Smooth muscle cell (in vitro differentiated cells): ENCODE measurements around the gene NEB. TPM values are rescaled to one million over a fixed set of nuclear protein-coding genes. Genes with fewer than 3 reads are reported as not detected.
"Not testable (repeated sequence)": the region's sequence is repeated elsewhere in the genome, so short reads cannot be mapped to it uniquely, and the experiment has no call there.

Experiments used
- DNase-seq: peaks from one replicate; lab custom pipeline; 2025; ENCODE audit not compliant: unreplicated experiment; lab: John Stamatoyannopoulos, UW
- H2AFZ ChIP-seq: fragments of 200-600 bp; sonication (generic); 2 replicates; pipeline ENCODE4 v1.6.0; 2016; ENCODE audit warnings: antibody characterized with exemption, low read depth, mild to moderate bottlenecking
- H3F3A ChIP-seq: fragments of 200-600 bp; sonication (generic); 2 replicates; pipeline ENCODE4 v1.6.0; 2017; ENCODE audit warnings: antibody characterized with exemption, low read depth
- H3K27ac ChIP-seq: fragments of 200-600 bp; sonication (generic); 2 replicates; pipeline ENCODE4 v1.5.1; 2016; ENCODE audit warnings: low read depth, mild to moderate bottlenecking
- H3K27me3 ChIP-seq: fragments of 200-600 bp; sonication (generic); 2 replicates; pipeline ENCODE4 v1.6.1; 2016; ENCODE audit warnings: low read depth, mild to moderate bottlenecking
- H3K36me3 ChIP-seq: fragments of 200-600 bp; sonication (generic); 2 replicates; pipeline ENCODE4 v1.5.1; 2016; ENCODE audit warnings: low read depth
- H3K4me1 ChIP-seq: fragments of 200-600 bp; sonication (generic); 2 replicates; pipeline ENCODE4 v1.5.1; 2016; ENCODE audit warnings: low read depth
- H3K4me2 ChIP-seq: fragments of 200-600 bp; sonication (generic); 2 replicates; pipeline ENCODE4 v1.6.0; 2016; ENCODE audit warnings: mild to moderate bottlenecking
- H3K4me3 ChIP-seq: fragments of 200-600 bp; sonication (generic); 2 replicates; pipeline ENCODE4 v1.5.1; 2016; ENCODE audit warnings: mild to moderate bottlenecking
- H3K79me2 ChIP-seq: fragments of 200-600 bp; sonication (generic); 2 replicates; pipeline ENCODE4 v1.6.0; 2016; ENCODE audit warnings: low read depth, mild to moderate bottlenecking
- H3K9ac ChIP-seq: fragments of 200-600 bp; sonication (generic); 2 replicates; pipeline ENCODE4 v1.6.0; 2016; ENCODE audit warnings: low read depth
- H3K9me3 ChIP-seq: fragments of 200-600 bp; sonication (generic); replicated peaks from 2 replicates; pipeline ENCODE4 v1.5.1; 2016; ENCODE audit warnings: low read depth
- H4K20me1 ChIP-seq: fragments of 200-600 bp; sonication (generic); 2 replicates; pipeline ENCODE4 v1.6.0; 2016; ENCODE audit warnings: low read depth
- WGBS: methylation state at CpG from one replicate; pipeline ENCODE4 v1.1.7; 2016; ENCODE audit warnings: low lambda C conversion rate; 5-methylcytosine and 5-hydroxymethylcytosine counted together
- polyA plus RNA-seq: library from polyadenylated mRNA; unstranded; fragments of >200 nt; fragmentation: Nextera tagmentation; extraction: Ambion mirVana; gene quantifications from 2 replicates; pipeline ENCODE4 v1.2.1, GENCODE V29; 2016
- total RNA-seq: library from RNA; depleted of rRNA; stranded (reverse); fragments of >200 nt; gene quantifications from 2 replicates; pipeline ENCODE4 v1.2.3, GENCODE V29; 2014
- TF ChIP-seq, protein P1 (sequence below): fragments of 200-600 bp; sonication (generic); IDR thresholded peaks from 2 replicates; pipeline ENCODE4 v1.5.1; 2017; ENCODE audit warnings: borderline replicate concordance, mild to moderate bottlenecking, antibody characterized with exemption; ENCODE audit not compliant: insufficient read depth, poor library complexity, severe bottlenecking

Gene NEB
- total and polyA plus RNA-seq, 2 experiments from 2014 or later = 0.18 to 1.3 TPM

- H3K4me3 ChIP-seq = no peak overlapping the region
- DNase-seq = no peak
- no peak overlapping the region for H3K4me2 ChIP-seq
- TF ChIP-seq, protein P1, sequence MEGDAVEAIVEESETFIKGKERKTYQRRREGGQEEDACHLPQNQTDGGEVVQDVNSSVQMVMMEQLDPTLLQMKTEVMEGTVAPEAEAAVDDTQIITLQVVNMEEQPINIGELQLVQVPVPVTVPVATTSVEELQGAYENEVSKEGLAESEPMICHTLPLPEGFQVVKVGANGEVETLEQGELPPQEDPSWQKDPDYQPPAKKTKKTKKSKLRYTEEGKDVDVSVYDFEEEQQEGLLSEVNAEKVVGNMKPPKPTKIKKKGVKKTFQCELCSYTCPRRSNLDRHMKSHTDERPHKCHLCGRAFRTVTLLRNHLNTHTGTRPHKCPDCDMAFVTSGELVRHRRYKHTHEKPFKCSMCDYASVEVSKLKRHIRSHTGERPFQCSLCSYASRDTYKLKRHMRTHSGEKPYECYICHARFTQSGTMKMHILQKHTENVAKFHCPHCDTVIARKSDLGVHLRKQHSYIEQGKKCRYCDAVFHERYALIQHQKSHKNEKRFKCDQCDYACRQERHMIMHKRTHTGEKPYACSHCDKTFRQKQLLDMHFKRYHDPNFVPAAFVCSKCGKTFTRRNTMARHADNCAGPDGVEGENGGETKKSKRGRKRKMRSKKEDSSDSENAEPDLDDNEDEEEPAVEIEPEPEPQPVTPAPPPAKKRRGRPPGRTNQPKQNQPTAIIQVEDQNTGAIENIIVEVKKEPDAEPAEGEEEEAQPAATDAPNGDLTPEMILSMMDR = no peak
- H3K4me1 ChIP-seq = no peaks in the 10 kb centered on the region
- WGBS = 94% methylated on average over 7 of the region's 7 CpGs
- no peaks in the 10 kb centered on the region for H3K79me2 ChIP-seq
- no peaks in the 10 kb centered on the region for H3K36me3 ChIP-seq
- no peak overlapping the region for H3K27ac ChIP-seq
- no peaks in the 10 kb centered on the region for H3K27me3 ChIP-seq
- H4K20me1 ChIP-seq = no peaks in the 10 kb centered on the region
- no peak overlapping the region for H3K9ac ChIP-seq
- H3F3A ChIP-seq = no peaks in the 10 kb centered on the region
- no peaks in the 10 kb centered on the region for H3K9me3 ChIP-seq
- H2AFZ ChIP-seq = no peak overlapping the region
Measured at GRCh38 chr2:151568501-151568900, 165.8 kb downstream of the NEB start.

- no peak overlapping the region for H2AFZ ChIP-seq
- DNase-seq = no peak
- H3K4me1 ChIP-seq = no peaks in the 10 kb centered on the region
- no peaks in the 10 kb centered on the region for H3K27me3 ChIP-seq
- H3K36me3 ChIP-seq = no peaks in the 10 kb centered on the region
- H3K27ac ChIP-seq = no peak overlapping the region
- TF ChIP-seq, protein P1 = no peak
- 92% methylated on average over 5 of the region's 5 CpGs for WGBS
- H3F3A ChIP-seq = no peaks in the 10 kb centered on the region
- H3K4me2 ChIP-seq = no peak overlapping the region
- no peak overlapping the region for H3K4me3 ChIP-seq
- H3K9ac ChIP-seq = no peak overlapping the region
- no peaks in the 10 kb centered on the region for H4K20me1 ChIP-seq
- no peaks in the 10 kb centered on the region for H3K79me2 ChIP-seq
- no peaks in the 10 kb centered on the region for H3K9me3 ChIP-seq
Measured at GRCh38 chr2:151567006-151567405, 167.3 kb downstream of the NEB start.

GRCh38 chr2:151562398-151562797, 171.9 kb downstream of the NEB start:
- 97% methylated on average over 8 of the region's 8 CpGs for WGBS
- Histone ChIP-seq H3K9me3 (no peaks in the 10 kb centered on the region), H3F3A (peaks cover 7% of the 10 kb centered on the region), H3K4me2 (no peak overlapping the region), H2AFZ (no peak overlapping the region), H3K36me3 (no peaks in the 10 kb centered on the region), H3K9ac (no peak overlapping the region), H3K4me1 (no peaks in the 10 kb centered on the region), H3K27me3 (no peaks in the 10 kb centered on the region), H3K4me3 (no peak overlapping the region), H3K79me2 (no peaks in the 10 kb centered on the region), H3K27ac (no peak overlapping the region), H4K20me1 (no peaks in the 10 kb centered on the region)
- no peak for DNase-seq
- TF ChIP-seq, protein P1 = no peak

- Histone ChIP-seq H3K79me2 (no peaks in the 10 kb centered on the region), H3K9ac (no peak overlapping the region), H3K4me3 (no peak overlapping the region), H3K27me3 (no peaks in the 10 kb centered on the region), H3F3A (peaks cover 7% of the 10 kb centered on the region), H2AFZ (no peak overlapping the region), H3K27ac (peak overlapping the region; percentile 38), H3K36me3 (no peaks in the 10 kb centered on the region), H4K20me1 (no peaks in the 10 kb centered on the region), H3K4me2 (no peak overlapping the region), H3K9me3 (no peaks in the 10 kb centered on the region), H3K4me1 (no peaks in the 10 kb centered on the region)
- TF ChIP-seq, protein P1 = no peak
- 8% methylated on average over 3 of the region's 3 CpGs for WGBS
- no peak for DNase-seq
Measured at GRCh38 chr2:151560289-151560688, 174.0 kb downstream of the NEB start.

GRCh38 chr2:151559431-151559830, 174.8 kb downstream of the NEB start:
- not testable (repeated sequence) for H3K9me3 ChIP-seq, H4K20me1 ChIP-seq, H2AFZ ChIP-seq, H3K4me1 ChIP-seq, H3K36me3 ChIP-seq, H3K9ac ChIP-seq, H3F3A ChIP-seq, H3K4me2 ChIP-seq, DNase-seq, H3K4me3 ChIP-seq, H3K79me2 ChIP-seq, H3K27me3 ChIP-seq
- WGBS = 98% methylated on average over 2 of the region's 2 CpGs
- peak overlapping the region; percentile 38 for H3K27ac ChIP-seq

GRCh38 chr2:151557883-151558282, 176.4 kb downstream of the NEB start:
- not testable (repeated sequence) for H3K9ac ChIP-seq, H3K4me2 ChIP-seq, H3K36me3 ChIP-seq, H3K4me1 ChIP-seq, H3K27me3 ChIP-seq, H3K79me2 ChIP-seq, H3F3A ChIP-seq, DNase-seq, H2AFZ ChIP-seq, H3K27ac ChIP-seq, H3K4me3 ChIP-seq, H3K9me3 ChIP-seq, H4K20me1 ChIP-seq
- 67% methylated on average over 2 of the region's 2 CpGs for WGBS
